SK-N-SH (cell line): ENCODE results near the gene PLCB1.

Experiments
- EP300 ChIP-seq, 2 experiments: IDR thresholded peaks; 2 replicates each; pipeline versions ENCODE4 v1.4.0 to v1.6.1; 2012; ENCODE audit warnings: borderline replicate concordance in 1 of 2, low read depth in 1 of 2, low read length in 1 of 2
- EZH2phosphoT487 ChIP-seq: fragments of 200-600 bp; sonication (generic); IDR thresholded peaks from 2 replicates; pipeline ENCODE4 v1.6.1; 2017; ENCODE audit warnings: low read depth, mixed run types, mild to moderate bottlenecking, antibody characterized with exemption, moderate library complexity, borderline replicate concordance
- IRF3 ChIP-seq: fragments of 150-350 bp; IDR thresholded peaks from 2 replicates; pipeline ENCODE4 v1.6.1; 2016; ENCODE audit warnings: mild to moderate bottlenecking, low read depth, low read length
- MXI1 ChIP-seq: IDR thresholded peaks from 2 replicates; pipeline ENCODE4 v1.6.1; 2012; ENCODE audit warnings: mild to moderate bottlenecking, low read depth, low read length, improper control_type of control experiment
- POLR2AphosphoS5 ChIP-seq: IDR thresholded peaks from 2 replicates; pipeline ENCODE4 v1.6.1; 2012; ENCODE audit warnings: low read depth, low read length
- RAD21 ChIP-seq: IDR thresholded peaks from 2 replicates; pipeline ENCODE4 v1.6.1; 2012; ENCODE audit warnings: mild to moderate bottlenecking, low read length
- REST ChIP-seq: IDR thresholded peaks from 2 replicates; pipeline ENCODE4 v1.6.1; 2012; ENCODE audit warnings: mild to moderate bottlenecking, low read depth, low read length, moderate library complexity
- RFX5 ChIP-seq: IDR thresholded peaks from 2 replicates; pipeline ENCODE4 v1.6.1; 2012; ENCODE audit warnings: mild to moderate bottlenecking, improper control_type of control experiment, low read length
- RXRA ChIP-seq: IDR thresholded peaks from 2 replicates; pipeline ENCODE4 v1.4.0; 2012; ENCODE audit warnings: low read depth, mild to moderate bottlenecking, borderline replicate concordance
- SMC3 ChIP-seq: IDR thresholded peaks from 2 replicates; pipeline ENCODE4 v1.6.1; 2012; ENCODE audit warnings: low read depth, low read length, improper control_type of control experiment
- USF2 ChIP-seq: fragments of 150-350 bp; IDR thresholded peaks from 2 replicates; pipeline ENCODE4 v1.6.1; 2017; ENCODE audit warnings: antibody characterized with exemption, low read length, low read depth, borderline replicate concordance
- TF ChIP-seq, protein P1 (sequence below): fragments of 200-600 bp; sonication (generic); IDR thresholded peaks from 2 replicates; pipeline ENCODE4 v1.6.1; 2017; ENCODE audit warnings: antibody characterized with exemption, mild to moderate bottlenecking, moderate library complexity

DNA sequence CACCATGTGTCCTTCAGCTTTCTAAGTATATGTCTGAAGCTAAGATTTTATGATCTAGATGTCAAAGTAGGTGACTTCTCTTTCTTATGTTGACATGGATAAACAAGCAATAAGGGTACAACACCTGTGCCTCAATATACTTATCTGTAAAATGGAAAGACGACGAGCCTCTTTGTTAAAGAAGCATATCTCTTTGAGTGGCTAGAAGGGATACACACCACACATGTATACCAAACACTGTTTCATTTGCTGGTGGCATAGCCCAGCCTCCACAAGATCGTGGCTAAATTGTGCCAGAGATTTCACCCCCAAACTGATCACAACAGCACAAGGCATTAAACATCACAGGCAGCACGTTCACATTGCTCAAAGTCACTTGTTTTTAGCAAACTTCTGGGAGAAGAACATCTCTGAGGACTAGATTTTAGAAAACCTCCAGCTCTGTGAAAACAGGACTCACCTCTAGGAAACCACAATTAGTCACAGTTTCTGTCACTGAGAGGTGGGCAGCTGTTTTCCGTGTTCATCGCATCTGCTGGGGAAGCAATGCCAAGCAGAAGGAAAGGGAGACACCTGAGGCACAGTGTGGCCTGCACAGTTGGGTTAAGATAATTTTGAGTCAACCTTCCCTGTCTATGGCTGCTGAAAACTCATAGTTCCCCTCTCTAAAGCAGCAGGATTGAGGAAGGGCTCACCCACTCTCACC lies 673.8 kb downstream of the PLCB1 start:
- TF ChIP-seq, protein P1, sequence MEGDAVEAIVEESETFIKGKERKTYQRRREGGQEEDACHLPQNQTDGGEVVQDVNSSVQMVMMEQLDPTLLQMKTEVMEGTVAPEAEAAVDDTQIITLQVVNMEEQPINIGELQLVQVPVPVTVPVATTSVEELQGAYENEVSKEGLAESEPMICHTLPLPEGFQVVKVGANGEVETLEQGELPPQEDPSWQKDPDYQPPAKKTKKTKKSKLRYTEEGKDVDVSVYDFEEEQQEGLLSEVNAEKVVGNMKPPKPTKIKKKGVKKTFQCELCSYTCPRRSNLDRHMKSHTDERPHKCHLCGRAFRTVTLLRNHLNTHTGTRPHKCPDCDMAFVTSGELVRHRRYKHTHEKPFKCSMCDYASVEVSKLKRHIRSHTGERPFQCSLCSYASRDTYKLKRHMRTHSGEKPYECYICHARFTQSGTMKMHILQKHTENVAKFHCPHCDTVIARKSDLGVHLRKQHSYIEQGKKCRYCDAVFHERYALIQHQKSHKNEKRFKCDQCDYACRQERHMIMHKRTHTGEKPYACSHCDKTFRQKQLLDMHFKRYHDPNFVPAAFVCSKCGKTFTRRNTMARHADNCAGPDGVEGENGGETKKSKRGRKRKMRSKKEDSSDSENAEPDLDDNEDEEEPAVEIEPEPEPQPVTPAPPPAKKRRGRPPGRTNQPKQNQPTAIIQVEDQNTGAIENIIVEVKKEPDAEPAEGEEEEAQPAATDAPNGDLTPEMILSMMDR: no peak
- TF ChIP-seq REST (no peak), MXI1 (no peak), RAD21 (no peak), RXRA (no peak), USF2 (no peak), POLR2AphosphoS5 (no peak), RFX5 (no peak), EZH2phosphoT487 (no peak), SMC3 (no peak), IRF3 (no peak), EP300 (IDR thresholded peaks at IDR 0.05; ENCODE audit: borderline replicate concordance in 1 of 2, low read depth in 1 of 2, low read length in 1 of 2) (no peak)
